Activated CD4-positive, alpha-beta T cell treated with anti-CD3 and anti-CD28 coated beads, Interleukin-2, amount 50 U/mL, for 48 hours (primary cell): Measurements from ENCODE around the gene ZNF697.
"Not testable (repeated sequence)": the region's sequence is repeated elsewhere in the genome, so short reads cannot be mapped to it uniquely, and the experiment has no call there.

Experiments
- DNase-seq, 2 experiments: peaks; one replicate each; pipeline ENCODE4 v3.0.0-alpha.2; 2020

The ZNF697 gene

DNA sequence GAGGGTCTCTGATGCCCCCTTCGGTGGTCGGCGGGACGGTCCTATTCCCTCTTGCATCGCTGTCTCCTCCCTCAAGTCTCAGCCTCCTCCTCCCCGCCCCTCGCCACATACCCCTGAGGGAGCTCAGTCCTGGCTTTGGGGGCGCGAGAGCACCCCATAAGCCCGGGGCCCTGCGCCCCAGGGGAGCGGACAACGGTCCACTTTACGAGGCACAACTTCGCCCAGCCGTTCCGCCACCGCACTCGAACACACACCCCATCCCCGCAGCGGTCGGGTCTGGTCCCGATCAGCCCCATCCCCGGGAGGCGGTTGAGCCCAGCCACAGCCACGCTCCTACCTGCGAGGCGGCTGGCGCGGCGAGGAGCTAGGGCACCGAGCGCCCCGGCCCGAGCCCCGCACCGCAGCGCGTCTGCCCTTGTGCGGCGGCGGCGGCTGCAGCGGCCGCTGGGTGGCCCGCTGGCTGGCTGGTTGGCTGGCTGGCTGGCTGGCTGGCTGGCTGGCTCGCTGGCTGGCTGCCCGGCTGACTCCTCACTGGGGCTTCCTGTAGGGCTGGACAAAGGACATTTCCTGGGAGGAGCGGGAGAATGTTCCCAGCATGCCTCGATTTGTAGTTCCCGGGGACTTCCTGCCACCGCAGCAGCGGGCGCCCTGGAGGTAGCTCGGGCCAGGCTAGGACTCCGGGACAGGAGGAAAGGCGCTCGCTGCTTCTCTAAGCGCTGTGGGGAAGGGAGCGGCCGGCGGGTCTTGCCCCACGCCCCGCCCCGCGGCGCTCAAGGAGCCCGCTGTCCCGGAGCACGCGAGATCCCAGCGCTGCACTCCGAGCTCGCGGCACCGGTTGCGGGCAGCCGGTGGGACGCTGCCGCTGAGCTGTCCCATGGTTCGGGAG is at the start of gene ZNF697:
Gene ZNF697 (minus strand): TSS at position 533 of the 886 bp plus-strand sequence. CDS start 22,166 bp downstream, outside the sequence.
- peak; percentile 73 to 77 for DNase-seq

DNA sequence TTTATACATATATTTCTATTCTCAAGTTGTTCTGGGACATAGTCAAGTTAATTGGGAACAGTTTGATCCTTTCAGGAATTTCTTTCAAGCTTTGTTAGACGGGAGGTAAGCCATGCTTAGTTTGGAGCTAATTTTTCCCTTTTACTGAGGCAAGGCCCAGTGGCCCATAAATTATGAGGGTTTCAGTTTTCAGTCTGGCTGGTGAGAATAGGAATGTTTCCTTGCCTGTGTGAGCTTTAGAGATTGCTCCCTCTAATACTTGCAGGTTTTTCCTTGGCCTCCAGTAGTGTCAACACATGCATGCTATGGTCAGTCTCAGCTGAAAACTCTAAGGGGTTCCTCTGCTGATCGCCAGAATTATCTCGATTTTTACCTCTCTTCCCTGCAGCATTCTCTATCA is 49.5 kb upstream of the ZNF697 start:
- no peak for DNase-seq

DNA sequence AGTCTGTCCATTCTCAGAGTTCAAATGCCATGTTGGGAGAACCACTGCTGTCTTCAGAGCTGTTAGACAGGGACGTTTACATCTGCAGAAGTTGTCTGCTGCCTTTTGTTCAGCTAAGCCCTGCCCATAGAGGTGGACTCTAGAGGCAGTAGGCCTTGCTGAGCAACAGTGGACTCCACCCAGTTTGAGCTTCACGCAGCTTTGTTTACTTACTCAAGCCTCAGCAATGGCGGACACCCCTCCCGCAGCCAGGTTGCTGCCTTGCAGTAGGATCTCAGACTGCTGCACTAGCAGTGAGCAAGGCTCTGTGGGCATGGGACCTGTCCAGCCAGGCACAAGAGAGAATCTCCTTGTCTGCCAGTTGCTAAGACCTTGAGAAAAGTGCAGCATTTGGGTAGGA is 48.8 kb upstream of the ZNF697 start:
- not testable (repeated sequence) for DNase-seq

DNA sequence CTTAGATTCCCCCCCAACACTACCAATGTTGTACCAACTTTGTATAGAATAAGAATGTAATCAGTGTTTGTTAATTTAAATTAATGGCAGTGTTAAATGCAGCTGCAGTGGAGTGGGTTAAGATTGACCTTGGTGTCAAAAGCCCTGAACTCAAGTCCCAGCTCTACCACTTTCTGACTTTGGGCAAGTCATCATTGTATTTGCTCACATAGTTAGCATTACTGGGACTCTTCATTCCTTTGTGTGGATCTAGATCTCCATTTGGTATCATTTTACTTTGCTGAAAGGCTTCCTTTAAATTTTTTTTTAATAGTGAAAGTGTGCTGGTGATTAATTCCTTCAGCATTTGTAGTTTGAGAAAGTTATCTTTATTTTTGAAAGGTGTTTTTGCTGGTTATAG is 41.4 kb upstream of the ZNF697 start:
- no peak for DNase-seq

DNA sequence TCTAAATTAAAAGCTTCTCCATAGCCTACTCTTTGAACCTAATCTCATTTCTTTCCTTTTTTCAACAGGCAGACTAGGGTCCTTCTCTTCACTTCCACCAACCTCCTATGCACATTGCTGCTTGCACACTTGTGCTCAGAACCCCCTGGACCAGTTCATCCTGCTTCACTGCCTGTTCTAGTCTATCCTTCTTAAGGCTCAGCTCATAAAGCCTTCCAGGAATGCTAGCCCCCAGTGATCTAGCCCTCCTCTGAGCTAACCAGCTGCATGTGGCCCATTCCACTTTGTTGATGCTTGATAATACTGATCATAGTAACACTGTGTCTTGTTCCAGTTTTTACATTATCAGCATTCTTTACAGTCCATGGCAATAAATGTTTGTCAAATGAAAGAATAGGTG is 40.7 kb upstream of the ZNF697 start:
- no peak for DNase-seq

DNA sequence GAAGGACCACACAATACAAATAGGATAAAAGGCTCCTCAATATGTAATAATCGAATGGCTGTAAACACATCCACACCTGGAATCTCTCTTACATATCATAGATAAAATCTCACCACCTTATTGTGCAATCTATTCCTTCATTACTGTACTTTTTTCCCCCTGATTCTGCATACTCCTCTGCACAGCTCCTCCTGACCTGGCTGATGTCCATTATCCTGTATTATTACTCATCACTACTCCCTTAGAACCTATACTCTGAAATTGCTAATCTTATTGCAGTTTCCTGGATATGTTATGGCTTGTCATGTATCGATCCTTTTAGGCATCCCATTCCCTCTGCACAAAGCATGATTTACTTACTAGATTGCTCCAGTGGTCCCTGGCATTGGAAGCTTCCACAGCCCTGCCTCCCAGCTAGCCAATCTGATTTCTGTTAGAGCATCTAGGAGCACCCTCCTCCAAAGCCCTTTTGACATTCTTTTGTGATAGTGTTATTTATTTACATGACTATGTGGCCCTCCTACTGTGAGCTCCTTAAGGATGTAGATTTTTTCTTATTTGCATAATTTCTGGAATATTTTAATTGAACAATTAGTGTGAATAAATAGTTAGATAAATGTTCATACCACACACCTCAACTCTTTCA is 39.5 kb upstream of the ZNF697 start:
- no peak for DNase-seq

DNA sequence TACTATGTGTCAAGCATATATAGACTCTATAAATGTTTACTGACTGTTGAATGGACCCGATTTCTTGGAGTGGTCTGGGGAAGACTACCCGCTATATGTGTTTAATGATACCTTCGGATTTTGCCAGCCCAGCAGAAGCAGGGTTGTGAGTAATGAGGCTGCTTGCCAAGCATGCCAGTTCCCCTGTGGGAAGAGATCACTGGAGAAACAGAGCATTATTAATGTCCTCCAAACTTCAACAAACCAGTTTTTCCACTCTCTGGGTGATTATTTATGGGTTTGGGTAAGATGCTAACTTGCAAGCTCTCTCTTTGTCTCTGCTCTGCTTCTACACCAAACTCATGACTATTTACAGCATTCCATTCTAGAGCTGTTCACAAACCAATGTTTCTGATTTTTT is 38.6 kb upstream of the ZNF697 start:
- no peak for DNase-seq

DNA sequence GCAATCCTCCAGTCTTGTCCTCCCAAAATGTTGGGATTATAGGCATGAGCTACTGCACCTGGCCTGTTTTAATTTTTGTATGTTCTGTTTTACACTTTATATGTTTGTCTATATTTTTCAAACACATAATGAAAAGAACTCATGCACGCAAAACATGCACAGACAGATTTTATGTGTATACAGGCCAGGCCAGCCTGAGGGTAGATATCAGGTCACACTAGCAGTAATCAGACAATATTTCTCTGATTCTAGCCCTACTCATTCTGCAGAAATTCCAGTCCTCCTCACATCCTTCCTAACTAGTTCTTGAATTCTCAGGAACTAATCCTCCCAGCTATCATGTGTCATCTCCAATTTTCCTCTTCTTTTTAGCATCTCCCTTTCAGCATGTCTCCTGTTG is 35.8 kb upstream of the ZNF697 start:
- no peak for DNase-seq

DNA sequence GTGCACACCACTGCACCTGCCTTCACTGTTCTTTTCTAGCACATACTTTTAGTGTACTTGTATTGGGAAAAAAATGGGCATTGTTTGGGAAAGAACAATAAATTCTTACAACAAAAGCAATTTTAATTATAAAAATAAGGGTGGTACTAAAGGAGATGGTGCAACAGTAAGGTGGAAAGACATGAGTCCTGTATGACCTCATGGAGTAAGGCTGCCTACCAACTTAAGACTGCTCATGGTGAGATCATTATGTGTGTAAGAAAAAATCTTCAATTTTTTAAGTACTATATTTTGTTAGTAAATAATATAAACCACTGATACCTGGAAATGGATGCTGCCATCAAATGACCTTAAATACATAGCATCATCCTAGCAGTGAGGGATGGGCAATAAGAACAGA is 34.1 kb upstream of the ZNF697 start:
- no peak for DNase-seq

DNA sequence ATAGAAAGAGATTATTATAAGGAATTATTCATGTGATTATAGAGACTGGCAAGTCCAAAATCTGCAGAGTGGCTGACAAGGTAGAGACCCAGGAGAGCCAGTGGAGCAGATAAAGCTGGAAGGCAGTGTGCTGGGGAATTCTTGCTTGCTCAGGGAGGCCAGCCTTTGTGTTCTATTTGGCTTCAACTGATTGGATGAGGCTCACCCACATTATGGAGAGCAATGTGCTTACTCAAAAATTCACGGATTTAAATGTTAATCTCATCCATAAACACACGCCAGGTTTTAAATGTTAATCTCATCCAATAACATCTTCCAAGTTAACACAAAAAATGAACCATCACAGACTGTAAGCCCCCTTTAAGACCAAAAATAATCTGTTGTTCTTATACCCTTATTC is 33.5 kb upstream of the ZNF697 start:
- DNase-seq, result no peak

DNA sequence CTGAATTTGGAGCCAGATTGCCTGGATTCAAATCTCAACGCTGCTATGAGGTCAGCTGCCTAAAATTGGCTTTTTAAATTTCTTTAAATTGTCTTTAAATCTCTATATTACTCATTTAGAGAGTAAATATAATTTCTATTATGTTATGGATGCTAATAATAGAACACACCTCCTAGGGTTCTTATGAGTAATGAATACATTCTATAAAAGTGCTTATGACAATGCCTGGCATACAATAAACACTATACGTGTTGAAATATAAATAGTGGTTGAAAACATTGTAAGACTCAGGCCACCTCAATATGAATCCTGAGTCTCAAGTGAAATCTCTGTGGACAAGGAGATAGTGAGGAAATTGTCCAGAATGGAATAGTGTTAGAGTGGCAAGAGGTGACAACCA is 32.7 kb upstream of the ZNF697 start:
- no peak for DNase-seq

DNA sequence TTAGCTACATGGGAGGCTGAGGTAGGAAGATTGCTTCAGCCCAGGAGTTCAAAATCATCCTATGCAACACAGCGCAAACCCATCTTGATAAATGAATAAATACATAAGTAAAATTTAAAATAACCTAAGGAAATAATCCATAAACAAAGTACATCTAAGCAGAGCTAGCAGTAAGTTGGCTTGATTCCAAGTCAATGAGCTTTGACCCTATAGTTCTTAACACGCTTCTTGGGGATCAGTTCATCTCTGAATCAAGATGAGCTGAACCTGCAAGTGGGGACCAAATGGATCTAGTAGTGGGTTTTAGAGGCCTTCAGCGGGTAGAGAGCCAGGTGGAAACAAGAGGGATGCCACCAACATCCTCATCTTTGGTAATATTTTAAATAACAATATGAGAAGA is 32.1 kb upstream of the ZNF697 start:
- DNase-seq, result no peak

DNA sequence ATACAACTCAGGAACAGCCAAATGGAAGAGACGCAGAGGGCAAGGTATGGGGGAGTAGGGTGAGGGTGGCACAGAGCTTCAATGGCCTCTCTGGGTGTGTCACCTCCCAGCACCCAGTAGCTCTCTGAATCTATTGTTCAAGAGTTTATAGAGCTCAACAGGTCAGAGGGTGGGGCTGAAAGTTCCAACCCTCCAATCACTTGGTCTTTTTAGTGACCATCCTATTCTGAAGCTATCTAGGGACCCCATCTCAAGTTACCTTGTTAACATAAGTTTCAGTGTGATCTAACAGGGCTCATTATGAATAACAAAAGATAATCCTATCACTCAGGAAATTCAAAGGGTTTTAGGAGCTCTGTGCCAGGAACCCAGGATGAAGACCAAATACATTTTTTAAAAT is 31.2 kb upstream of the ZNF697 start:
- no peak for DNase-seq

DNA sequence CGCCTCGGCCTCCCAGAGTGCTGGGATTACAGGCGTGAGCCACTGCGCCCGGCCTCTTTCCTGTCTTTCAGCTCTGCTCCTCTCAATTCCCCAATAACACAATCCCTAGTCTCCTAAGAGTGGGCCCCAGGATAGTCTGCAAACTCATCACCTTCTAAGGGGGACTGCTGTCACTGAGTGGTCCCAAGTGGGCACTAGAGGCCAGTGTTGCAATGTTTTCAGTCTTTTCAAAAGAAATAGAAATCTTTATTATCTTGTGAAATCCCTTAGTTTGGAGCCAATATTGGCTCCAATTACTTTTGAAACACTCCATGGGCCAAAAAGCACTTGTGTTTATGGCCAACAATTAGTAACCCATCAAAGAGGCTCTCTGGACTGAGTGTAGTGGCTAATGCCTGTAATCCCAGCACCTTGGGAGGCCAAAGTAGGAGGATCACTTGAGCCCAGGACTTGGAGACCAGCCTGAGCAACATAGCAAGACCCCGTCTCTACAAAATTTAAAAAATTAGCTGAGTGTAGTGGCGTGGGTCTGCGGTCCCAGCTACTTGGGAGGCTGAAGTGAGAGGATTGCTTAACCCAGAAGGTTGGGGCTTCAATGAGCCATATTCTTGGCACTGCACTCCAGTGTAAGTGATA is 28.6 kb upstream of the ZNF697 start:
- DNase-seq, result no peak

DNA sequence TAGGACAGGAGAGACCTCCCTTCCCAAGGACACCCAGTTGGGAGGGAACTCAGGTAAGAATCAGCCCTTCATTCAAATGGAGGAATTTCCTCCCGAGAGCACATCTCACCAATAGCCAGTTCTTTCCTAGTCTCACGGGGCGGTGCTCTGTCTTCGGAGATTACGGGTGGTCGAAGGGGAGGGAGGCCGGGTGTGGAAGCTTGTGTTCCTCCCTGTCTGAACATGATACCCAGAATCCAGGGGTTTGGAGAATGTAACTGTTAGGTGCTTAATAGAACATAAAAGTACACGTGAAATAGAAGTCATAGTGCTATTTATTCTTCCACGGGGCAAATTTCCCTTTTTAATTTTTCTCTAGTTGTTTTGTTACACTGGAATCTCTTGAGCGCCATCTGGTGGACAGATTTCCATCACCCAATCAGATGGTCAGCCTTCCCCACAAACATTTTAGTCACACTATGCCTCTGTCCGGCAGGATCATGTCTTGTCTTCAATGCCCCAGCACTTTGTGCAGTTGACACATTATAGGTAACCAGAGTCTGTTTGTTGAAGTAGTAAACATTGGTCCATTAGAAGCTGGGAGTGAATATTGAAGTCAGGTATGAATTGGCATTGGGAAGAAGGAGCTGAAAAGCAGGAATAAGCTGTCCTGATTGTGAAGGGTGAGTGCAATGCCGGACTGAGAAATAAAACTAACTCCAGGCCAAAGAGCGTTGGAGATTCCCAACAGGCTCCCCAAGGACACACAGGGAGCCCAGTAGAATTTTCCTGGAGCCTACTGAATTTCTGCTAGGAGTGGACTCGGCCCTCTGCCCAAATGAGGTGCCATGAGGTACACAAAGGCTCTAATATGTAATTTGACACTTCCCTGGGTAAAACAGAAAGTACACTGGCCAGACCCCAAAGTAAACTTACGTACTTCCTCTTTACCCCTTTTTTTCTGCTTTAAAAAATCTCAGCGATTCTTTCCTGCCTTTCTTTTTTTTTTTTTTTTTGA is 27.6 kb upstream of the ZNF697 start:
- peak; percentile 67 to 79 for DNase-seq

DNA sequence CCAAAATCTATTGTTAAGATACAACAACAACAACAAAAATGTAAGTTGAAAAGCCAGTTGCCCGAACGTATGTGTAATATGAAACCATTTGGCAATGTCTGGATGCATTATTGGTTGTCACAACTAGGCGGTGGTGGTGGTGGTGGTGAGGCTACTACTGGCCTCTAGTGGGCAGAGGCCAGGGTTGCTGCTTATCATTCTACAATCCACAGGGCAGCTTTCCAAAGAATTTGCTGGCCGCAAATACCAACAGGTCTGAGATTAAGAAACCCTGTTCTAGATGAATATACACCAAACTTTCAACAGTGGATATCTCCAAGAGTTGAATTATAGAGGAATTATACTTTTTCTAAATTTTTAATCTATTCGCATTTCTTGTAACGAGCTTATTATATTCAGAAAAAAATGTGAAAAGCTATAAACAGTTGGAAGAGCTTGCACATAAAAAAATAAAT is 26.8 kb upstream of the ZNF697 start:
- DNase-seq, result peak; percentile 44 to 56

DNA sequence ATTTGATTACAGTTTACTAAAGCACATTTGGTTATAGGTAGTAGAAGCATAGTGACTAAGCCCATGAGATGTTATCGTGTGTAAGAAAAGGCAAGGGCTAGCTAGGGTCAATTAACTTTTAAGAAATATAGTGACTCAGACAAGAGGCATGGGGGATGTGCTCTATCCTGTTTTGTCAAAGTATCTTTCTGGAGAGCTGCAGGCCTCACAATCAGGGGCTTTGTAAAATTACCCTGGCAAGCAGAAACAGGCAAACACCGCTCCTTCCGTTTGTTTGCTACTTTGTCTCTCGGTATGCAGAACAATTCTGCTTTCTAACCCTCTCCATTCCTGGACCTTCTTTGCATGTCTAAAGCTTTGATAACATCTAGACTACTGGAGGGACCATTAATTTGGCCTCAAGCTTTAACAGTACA is 26.1 kb upstream of the ZNF697 start:
- DNase-seq, result no peak

DNA sequence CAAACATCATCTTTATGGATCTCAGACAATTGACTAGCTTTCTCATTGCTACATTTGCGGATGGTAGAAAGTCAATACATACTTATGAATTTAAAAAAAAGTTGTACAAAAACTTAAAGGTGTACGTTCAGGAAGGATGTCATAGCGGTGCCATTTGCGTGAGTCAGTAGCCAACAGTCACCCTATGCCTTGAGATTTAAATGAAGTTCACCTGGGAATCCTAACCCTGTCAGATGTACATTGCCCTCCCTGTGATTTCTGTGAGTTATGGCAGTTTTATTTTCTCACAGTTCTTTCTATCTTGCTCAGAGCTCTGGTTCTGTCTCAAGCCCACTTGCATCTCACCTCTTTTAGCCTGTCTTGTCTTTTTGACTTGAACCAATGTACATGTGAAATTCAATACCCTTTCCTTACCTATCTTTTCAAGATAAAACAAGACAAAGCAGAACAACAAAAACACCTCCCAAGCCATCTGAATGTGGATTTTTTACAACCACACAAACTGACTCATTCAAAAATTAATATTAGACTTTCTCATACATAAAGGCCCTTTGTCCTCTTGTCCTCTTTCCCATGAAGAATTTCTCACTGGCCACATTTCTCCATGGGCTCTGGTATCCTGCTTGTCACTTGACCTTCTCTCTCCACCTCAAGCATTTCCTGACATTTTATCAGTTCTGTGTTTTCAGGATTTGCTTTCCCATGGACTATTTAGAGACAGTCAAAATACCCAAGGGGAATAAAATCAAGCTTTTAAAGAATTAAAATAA is 25.3 kb upstream of the ZNF697 start:
- no peak for DNase-seq

DNA sequence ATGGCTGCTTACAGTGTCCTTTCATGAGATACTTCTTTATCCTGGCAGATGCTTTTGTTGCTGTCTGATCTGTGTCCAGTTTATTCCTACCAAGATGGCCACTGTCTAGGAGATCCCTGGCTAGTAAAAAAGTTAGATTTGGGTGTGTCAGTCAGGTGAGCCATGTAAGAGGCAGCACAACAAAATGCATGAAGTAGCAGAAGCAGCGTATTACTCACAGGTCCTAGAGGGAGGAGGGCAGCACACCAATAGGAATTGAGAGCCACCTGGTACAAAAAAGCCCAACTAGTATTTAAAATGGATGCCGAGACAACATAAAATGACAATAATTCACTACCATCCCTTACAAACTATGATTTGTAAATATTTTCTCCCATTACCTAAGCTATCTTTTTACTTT is 22.8 kb upstream of the ZNF697 start:
- DNase-seq, result no peak

DNA sequence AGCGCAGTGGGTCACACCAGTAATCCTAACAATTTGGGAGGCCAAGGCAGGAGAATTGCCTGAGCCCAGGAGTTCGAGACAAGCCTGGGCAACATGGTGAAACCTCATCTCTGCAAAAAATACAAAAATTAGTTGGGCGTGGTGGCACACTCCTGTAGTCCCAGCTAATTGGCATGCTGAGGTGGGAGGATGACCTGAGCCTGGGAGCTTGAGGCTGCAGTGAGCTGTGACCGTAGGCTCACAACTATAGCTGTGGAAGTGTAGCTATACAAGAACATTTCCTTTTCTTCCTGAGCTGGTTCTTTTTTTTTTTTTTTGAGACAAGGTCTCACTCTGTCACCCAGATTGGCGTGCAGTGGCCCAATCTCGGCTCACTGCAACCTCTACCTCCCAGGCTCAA is 19.1 kb upstream of the ZNF697 start:
- no peak for DNase-seq

DNA sequence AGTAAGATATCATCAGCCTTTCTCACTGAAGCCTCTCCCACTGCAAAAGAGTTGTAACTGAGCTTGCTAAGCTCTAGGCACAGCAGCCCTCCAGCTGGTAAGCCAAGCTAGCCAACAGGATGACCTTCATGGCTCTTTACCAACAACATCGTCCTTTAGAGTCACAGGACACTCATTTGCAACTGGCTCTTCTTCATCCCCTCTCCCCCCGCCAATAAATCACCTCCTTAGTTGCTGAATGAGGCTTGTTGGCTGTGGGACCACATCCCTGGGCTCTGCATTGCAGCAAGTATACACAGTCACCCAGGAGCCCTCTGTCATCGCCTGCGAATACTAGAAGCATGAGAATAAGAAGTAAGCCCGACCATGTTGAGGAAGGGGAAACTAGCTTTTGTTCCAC is 16.0 kb upstream of the ZNF697 start:
- no peak for DNase-seq

DNA sequence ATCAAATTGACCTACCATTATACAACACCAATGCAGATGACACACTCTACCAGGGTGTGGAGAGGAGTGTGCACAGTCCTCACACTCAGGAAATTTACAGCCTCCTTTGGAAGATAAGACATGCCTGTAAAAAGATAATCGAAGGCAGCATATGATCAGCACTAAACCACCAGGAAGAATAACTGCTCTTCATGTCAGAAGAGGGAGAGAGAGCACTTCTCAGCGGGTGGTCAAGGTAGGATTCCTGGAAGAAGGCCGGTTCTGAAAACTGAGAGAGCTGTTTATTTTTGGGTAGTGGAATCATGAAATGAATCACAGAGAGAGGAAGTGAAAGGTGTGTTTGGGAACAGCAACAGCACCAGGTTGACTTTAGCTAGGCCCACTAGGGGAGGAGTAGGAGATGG is 14.0 kb upstream of the ZNF697 start:
- DNase-seq, result no peak
